ENCODE results near the gene RCC1. TPM values are rescaled to one million over a fixed set of nuclear protein-coding genes. Genes with fewer than 3 reads are reported as not detected.

RCC1 gene
- total RNA-seq, 4 donors from 2014 or later: 5.8 to 21.6 (median 12.7) TPM

- ATAC-seq: no peak
- Histone ChIP-seq H3K27me3 (no peaks in the 10 kb centered on the region), H3K4me1 (peaks cover 0 to 45% (median 17%) of the 10 kb centered on the region in 3 donors), H3K4me3 (no peak overlapping the region), H3K36me3 (peaks cover 0 to 75% of the 10 kb centered on the region in 2 donors), H3K9me3 (no peaks in the 10 kb centered on the region), H3K27ac (no peak overlapping the region)
- 51 to 54% methylated on average over 5 to 6 of the region's 6 CpGs for WGBS, 2 donors (ENCODE audit: low coverage in 1 of 2)
- TF ChIP-seq POLR2A (IDR thresholded peaks at IDR 0.05) (no peak), EP300 (IDR thresholded peaks at IDR 0.05) (no peak), POLR2AphosphoS5 (IDR thresholded peaks at IDR 0.05) (peak; percentile 35)
- TF ChIP-seq, protein P1, sequence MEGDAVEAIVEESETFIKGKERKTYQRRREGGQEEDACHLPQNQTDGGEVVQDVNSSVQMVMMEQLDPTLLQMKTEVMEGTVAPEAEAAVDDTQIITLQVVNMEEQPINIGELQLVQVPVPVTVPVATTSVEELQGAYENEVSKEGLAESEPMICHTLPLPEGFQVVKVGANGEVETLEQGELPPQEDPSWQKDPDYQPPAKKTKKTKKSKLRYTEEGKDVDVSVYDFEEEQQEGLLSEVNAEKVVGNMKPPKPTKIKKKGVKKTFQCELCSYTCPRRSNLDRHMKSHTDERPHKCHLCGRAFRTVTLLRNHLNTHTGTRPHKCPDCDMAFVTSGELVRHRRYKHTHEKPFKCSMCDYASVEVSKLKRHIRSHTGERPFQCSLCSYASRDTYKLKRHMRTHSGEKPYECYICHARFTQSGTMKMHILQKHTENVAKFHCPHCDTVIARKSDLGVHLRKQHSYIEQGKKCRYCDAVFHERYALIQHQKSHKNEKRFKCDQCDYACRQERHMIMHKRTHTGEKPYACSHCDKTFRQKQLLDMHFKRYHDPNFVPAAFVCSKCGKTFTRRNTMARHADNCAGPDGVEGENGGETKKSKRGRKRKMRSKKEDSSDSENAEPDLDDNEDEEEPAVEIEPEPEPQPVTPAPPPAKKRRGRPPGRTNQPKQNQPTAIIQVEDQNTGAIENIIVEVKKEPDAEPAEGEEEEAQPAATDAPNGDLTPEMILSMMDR (IDR thresholded peaks at IDR 0.05): no peak
Measured at GRCh38 chr1:28577738-28578536, 72.1 kb downstream of the RCC1 start.

- H3K27ac ChIP-seq: peak overlapping the region in 2 of 4 donors; percentile 4 to 7
- no peaks in the 10 kb centered on the region for H3K27me3 ChIP-seq
- peaks cover 0 to 47% (median 18%) of the 10 kb centered on the region in 3 donors for H3K4me1 ChIP-seq
- peaks cover 0 to 67% of the 10 kb centered on the region in 2 donors for H3K36me3 ChIP-seq
- no peak overlapping the region for H3K4me3 ChIP-seq
- no peak for ATAC-seq
- H3K9me3 ChIP-seq: no peaks in the 10 kb centered on the region
- 73 to 83% methylated on average over 2 to 6 of the region's 6 CpGs for WGBS, 2 donors (ENCODE audit: low coverage in 1 of 2)
- TF ChIP-seq EP300 (IDR thresholded peaks at IDR 0.05): no peak
- TF ChIP-seq, protein P1 (IDR thresholded peaks at IDR 0.05): no peak
- TF ChIP-seq POLR2A (IDR thresholded peaks at IDR 0.05): no peak
- TF ChIP-seq POLR2AphosphoS5 (IDR thresholded peaks at IDR 0.05): no peak
Measured at GRCh38 chr1:28578696-28579218, 72.9 kb downstream of the RCC1 start.

- peak overlapping the region in 3 of 4 donors; percentile 9 to 98 (median 92) for H3K27ac ChIP-seq
- H3K4me1 ChIP-seq: peaks cover 0 to 47% (median 18%) of the 10 kb centered on the region in 3 donors
- ATAC-seq: no peak
- H3K36me3 ChIP-seq: peaks cover 0 to 61% of the 10 kb centered on the region in 2 donors
- 67% methylated on average over 1 of the region's 1 CpG for WGBS, 2 donors (ENCODE audit: low coverage in 1 of 2)
- TF ChIP-seq, protein P1 (IDR thresholded peaks at IDR 0.05): no peak
- no peak for TF ChIP-seq EP300 (IDR thresholded peaks at IDR 0.05)
- no peak for TF ChIP-seq POLR2A (IDR thresholded peaks at IDR 0.05)
- no peak for TF ChIP-seq POLR2AphosphoS5 (IDR thresholded peaks at IDR 0.05)
- peak overlapping the region in 1 of 2 donors; percentile 96 for H3K4me3 ChIP-seq
- H3K9me3 ChIP-seq: no peaks in the 10 kb centered on the region
- H3K27me3 ChIP-seq: no peaks in the 10 kb centered on the region
Measured at GRCh38 chr1:28579401-28579800, 73.6 kb downstream of the RCC1 start.

DNA sequence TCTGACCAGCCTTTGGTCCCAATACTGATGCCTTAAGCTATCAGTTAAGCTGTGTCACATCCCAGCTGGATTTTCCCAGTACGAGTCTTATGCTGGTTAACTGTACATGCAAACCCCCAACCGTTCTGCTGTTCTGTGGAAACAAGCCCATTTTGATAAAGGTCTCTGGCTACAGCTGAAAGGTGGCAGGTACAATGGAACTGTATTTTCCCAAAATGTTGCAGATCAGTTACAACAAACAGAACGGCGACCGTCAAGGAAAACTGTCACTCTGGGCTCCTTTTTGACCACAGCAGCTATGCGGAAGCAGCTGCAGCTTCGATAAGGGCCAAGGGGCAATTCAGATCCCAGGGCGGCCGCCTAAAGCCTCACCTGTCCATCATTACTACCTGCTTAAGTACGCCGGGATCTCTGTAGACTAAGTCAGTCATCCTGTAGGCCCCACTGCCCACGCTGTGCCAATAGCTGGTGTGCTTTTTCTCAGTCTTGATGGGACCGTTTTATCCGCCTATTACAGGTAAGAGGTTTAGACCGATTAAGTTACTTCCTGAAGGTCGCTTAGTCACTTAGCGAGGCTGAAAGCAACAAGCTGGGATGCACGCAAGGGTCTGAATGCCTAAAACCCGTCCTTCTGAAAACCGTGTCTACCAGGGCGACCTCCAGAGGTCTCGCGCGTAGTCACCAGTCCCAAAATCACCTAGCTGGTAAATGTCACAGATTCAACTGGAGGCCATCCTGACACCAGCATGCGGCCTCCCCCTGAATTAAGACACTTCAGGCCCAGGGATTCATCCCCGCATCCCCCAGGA, 75.1 kb downstream of the RCC1 start:
- 0 to 1% methylated on average over 7 to 12 of the region's 26 CpGs for WGBS, 2 donors (ENCODE audit: low coverage in 1 of 2)
- Histone ChIP-seq H3K9me3 (no peaks in the 10 kb centered on the region), H3K27ac (peak overlapping the region; percentile 74 to 98 (median 92)), H3K27me3 (no peaks in the 10 kb centered on the region), H3K36me3 (peaks cover 0 to 45% of the 10 kb centered on the region in 2 donors), H3K4me1 (peaks cover 0 to 47% (median 18%) of the 10 kb centered on the region in 3 donors), H3K4me3 (peak overlapping the region; percentile 80 to 96)
- no peak for TF ChIP-seq EP300 (IDR thresholded peaks at IDR 0.05)
- TF ChIP-seq, protein P1 (IDR thresholded peaks at IDR 0.05): no peak
- no peak for TF ChIP-seq POLR2A (IDR thresholded peaks at IDR 0.05)
- peak; percentile 16 for ATAC-seq
